PC-9 (cell line): Measurements from ENCODE around the gene OCA2. TPM values are rescaled to one million over a fixed set of nuclear protein-coding genes. Genes with fewer than 3 reads are reported as not detected.

Experiments used
- BruUV-seq: library from RNA; stranded (reverse); fragments of 400-500 nt; replicated peaks from 2 replicates; lab custom pipeline; 2021; lab: Mats Ljungman, UMichigan
- CTCF ChIA-PET: fragments of 300-600 bp; sonication (Branson Sonifier 250); formaldehyde crosslinking; loops from one replicate; lab custom pipeline; 2022; ENCODE audit warnings: antibody characterized with exemption; lab: Charles Lee
- POLR2A ChIA-PET: fragments of 300-600 bp; sonication (Branson Sonifier 250); formaldehyde crosslinking; loops from one replicate; lab custom pipeline; 2022; ENCODE audit warnings: antibody characterized with exemption; ENCODE audit not compliant: unreplicated experiment; lab: Charles Lee
- DNase-seq, 2 experiments: peaks; one replicate each; pipeline versions ENCODE4 v3.0.0 to v3.0.0-alpha.2; 2015 to 2022; ENCODE audit warnings: mixed read lengths in 1 of 2
- H2AFZ ChIP-seq: fragments of 200-600 bp; sonication (generic); 2 replicates; pipeline ENCODE4 v1.8.1; 2017; ENCODE audit warnings: antibody characterized with exemption
- H3F3A ChIP-seq: fragments of 200-600 bp; sonication (generic); 2 replicates; pipeline ENCODE4 v1.8.1; 2017; ENCODE audit warnings: antibody characterized with exemption, mild to moderate bottlenecking, low read depth; ENCODE audit not compliant: insufficient read depth
- H3K27ac ChIP-seq: fragments of 200-600 bp; sonication (generic); 2 replicates; pipeline ENCODE4 v1.6.1; 2016; ENCODE audit warnings: mixed run types
- H3K27me3 ChIP-seq: fragments of 200-600 bp; sonication (generic); 2 replicates; pipeline ENCODE4 v1.6.1; 2016; ENCODE audit warnings: low read depth, mixed run types; ENCODE audit not compliant: insufficient read depth
- H3K36me3 ChIP-seq: fragments of 200-600 bp; sonication (generic); 2 replicates; pipeline ENCODE4 v1.6.1; 2016; ENCODE audit warnings: low read depth, mixed run types
- H3K4me1 ChIP-seq: fragments of 200-600 bp; sonication (generic); replicated peaks from 2 replicates; pipeline ENCODE4 v1.6.1; 2016; ENCODE audit warnings: mixed run types; ENCODE audit not compliant: insufficient read depth
- H3K4me2 ChIP-seq: fragments of 200-600 bp; sonication (generic); 2 replicates; pipeline ENCODE4 v1.6.1; 2017; ENCODE audit warnings: mixed run types
- H3K4me3 ChIP-seq: fragments of 200-600 bp; sonication (generic); 2 replicates; pipeline ENCODE4 v1.6.1; 2016; ENCODE audit warnings: mixed run types
- H3K79me2 ChIP-seq: fragments of 200-600 bp; sonication (generic); 2 replicates; pipeline ENCODE4 v1.6.1; 2017; ENCODE audit warnings: low read depth, mixed run types
- H3K9me2 ChIP-seq: fragments of 200-600 bp; sonication (generic); 2 replicates; pipeline ENCODE4 v1.8.1; 2017; ENCODE audit warnings: mild to moderate bottlenecking; ENCODE audit not compliant: insufficient read depth
- H3K9me3 ChIP-seq: fragments of 200-600 bp; sonication (generic); 2 replicates; pipeline ENCODE4 v1.8.1; 2016; ENCODE audit warnings: low read depth; ENCODE audit not compliant: insufficient read depth
- H4K20me1 ChIP-seq: fragments of 200-600 bp; sonication (generic); 2 replicates; pipeline ENCODE4 v1.8.1; 2017; ENCODE audit not compliant: insufficient read depth
- EZH2 ChIP-seq: fragments of 200-600 bp; sonication (generic); IDR thresholded peaks from 2 replicates; pipeline ENCODE4 v1.8.0; 2017; ENCODE audit warnings: antibody characterized with exemption, low read depth
- intact Hi-C: fragments of 100-400 bp; cut with micrococcal nuclease; formaldehyde crosslinking; loops from one replicate; pipeline ENCODE4 v1.10.0; 2022; ENCODE audit not compliant: unreplicated experiment
- total RNA-seq: library from RNA; stranded (reverse); gene quantifications from 2 replicates; pipeline ENCODE4 v1.2.3, GENCODE V29; 2021
- TF ChIP-seq, protein P1 (sequence below): fragments of 200-600 bp; sonication (generic); conservative IDR thresholded peaks from 2 replicates; pipeline ENCODE4 v1.6.1; 2017; ENCODE audit warnings: mixed run types, antibody characterized with exemption, mild to moderate bottlenecking, moderate library complexity

Gene OCA2
- total RNA-seq, 1 experiment from 2014 or later: not detected

DNA sequence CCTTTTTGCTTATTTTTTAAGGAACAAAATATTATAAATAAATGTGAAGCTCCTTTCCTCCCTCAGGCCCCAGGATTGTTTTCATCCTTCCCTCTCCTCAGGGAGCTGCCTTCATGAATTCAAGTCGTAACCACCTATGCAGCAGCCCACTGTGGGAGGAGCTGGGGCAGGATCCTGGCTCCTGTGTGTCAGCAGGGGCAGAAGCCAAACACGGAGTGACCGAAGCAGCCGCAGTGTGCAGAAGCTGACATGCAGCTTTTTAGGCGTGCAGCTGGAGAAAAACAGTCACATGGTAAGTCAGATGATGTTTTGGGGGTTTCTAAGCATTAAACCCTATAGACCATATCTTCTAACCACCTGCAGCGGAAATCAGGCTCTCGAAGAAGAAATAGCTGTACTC, 231.3 kb downstream of the OCA2 start:
- ChIA-PET POLR2A (no interaction called here), CTCF (no interaction called here)
- no peak for DNase-seq
- Histone ChIP-seq H2AFZ (no peak overlapping the region), H3K9me3 (no peaks in the 10 kb centered on the region), H3K27me3 (peaks cover 33% of the 10 kb centered on the region), H3F3A (no peaks in the 10 kb centered on the region), H3K79me2 (no peaks in the 10 kb centered on the region), H3K27ac (no peak overlapping the region), H3K4me3 (no peak overlapping the region), H4K20me1 (no peaks in the 10 kb centered on the region; the same call in 1 of the 2 replicates), H3K4me2 (no peak overlapping the region), H3K4me1 (no peaks in the 10 kb centered on the region), H3K9me2 (no peaks in the 10 kb centered on the region), H3K36me3 (no peaks in the 10 kb centered on the region)
- intact Hi-C loops: no loop called here
- TF ChIP-seq, protein P1, sequence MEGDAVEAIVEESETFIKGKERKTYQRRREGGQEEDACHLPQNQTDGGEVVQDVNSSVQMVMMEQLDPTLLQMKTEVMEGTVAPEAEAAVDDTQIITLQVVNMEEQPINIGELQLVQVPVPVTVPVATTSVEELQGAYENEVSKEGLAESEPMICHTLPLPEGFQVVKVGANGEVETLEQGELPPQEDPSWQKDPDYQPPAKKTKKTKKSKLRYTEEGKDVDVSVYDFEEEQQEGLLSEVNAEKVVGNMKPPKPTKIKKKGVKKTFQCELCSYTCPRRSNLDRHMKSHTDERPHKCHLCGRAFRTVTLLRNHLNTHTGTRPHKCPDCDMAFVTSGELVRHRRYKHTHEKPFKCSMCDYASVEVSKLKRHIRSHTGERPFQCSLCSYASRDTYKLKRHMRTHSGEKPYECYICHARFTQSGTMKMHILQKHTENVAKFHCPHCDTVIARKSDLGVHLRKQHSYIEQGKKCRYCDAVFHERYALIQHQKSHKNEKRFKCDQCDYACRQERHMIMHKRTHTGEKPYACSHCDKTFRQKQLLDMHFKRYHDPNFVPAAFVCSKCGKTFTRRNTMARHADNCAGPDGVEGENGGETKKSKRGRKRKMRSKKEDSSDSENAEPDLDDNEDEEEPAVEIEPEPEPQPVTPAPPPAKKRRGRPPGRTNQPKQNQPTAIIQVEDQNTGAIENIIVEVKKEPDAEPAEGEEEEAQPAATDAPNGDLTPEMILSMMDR: no peak
- no peak for TF ChIP-seq EZH2
- no TSS peak for BruUV-seq

DNA sequence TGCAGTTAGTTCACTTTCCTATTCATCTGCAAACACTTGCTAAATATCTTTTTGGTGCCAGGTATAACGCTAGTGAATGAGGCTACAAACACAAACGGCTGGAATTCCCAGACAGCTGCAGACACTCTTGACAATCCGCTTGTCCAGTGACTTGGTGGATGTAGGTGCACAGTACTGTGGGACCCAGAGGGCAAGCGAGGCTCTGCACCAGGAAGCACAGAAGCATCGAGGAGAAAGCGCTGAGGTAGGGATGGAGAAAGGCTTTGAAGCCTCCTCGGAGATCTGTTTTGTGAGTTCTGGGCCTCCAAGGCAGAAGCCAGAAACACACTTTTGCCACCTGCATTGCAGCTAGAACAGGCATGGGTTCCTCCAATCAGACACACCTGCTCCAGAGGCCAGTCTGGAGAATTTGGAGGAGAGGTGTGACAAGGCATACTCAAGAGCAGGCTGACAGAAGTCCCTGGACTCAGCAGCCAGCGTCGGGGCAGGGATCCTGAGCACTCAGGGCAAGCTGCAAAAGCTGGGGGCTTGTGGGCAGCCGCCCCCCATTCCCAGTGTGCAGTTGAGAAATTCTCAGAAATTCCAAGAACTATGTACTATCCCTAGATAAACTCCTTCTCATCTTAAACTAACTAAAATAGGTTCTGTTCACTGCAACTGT, 232.5 kb downstream of the OCA2 start:
- no peak for DNase-seq
- Histone ChIP-seq H3K9me2 (no peaks in the 10 kb centered on the region), H3K79me2 (no peaks in the 10 kb centered on the region), H3F3A (no peaks in the 10 kb centered on the region), H3K4me3 (no peak overlapping the region), H3K4me1 (no peaks in the 10 kb centered on the region), H3K9me3 (no peaks in the 10 kb centered on the region), H3K27me3 (peaks cover 37% of the 10 kb centered on the region), H4K20me1 (no peaks in the 10 kb centered on the region; the same call in 1 of the 2 replicates), H3K4me2 (no peak overlapping the region), H3K27ac (no peak overlapping the region), H3K36me3 (no peaks in the 10 kb centered on the region), H2AFZ (no peak overlapping the region)
- ChIA-PET POLR2A (no interaction called here), CTCF (no interaction called here)
- no peak for TF ChIP-seq EZH2
- BruUV-seq: no TSS peak
- intact Hi-C loops: no loop called here

DNA sequence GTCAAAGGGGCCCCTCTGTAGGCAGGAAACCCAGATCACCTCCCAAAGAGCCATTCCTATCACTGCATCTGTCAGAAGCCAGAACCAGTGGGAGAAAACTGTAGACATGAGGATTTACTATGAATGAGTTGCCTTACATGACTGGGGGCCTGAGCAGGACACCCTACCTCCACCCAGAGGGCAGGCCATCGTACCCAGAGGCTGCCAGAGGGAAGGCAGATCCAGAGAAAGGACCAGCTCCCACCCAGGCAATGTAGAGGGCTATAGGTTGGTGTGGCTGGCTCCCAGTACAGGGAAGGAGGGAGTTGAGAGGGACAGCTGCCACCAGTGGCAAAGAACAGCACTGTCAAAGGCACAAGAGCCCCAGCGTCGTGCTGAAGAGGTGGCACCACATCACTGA, 233.2 kb downstream of the OCA2 start:
- intact Hi-C loops: no loop called here
- H2AFZ ChIP-seq: no peak overlapping the region
- H3K9me3 ChIP-seq: no peaks in the 10 kb centered on the region
- TF ChIP-seq EZH2: no peak
- no peak overlapping the region for H3K4me2 ChIP-seq
- POLR2A ChIA-PET: no interaction called here
- H3K36me3 ChIP-seq: no peaks in the 10 kb centered on the region
- DNase-seq: no peak
- peaks cover 37% of the 10 kb centered on the region for H3K27me3 ChIP-seq
- H3F3A ChIP-seq: no peaks in the 10 kb centered on the region
- no peaks in the 10 kb centered on the region for H3K9me2 ChIP-seq
- H3K4me1 ChIP-seq: no peaks in the 10 kb centered on the region
- H3K4me3 ChIP-seq: no peak overlapping the region
- CTCF ChIA-PET: no interaction called here
- no peak overlapping the region for H3K27ac ChIP-seq
- no TSS peak for BruUV-seq
- no peaks in the 10 kb centered on the region for H3K79me2 ChIP-seq
- no peaks in the 10 kb centered on the region; the same call in 1 of the 2 replicates for H4K20me1 ChIP-seq

DNA sequence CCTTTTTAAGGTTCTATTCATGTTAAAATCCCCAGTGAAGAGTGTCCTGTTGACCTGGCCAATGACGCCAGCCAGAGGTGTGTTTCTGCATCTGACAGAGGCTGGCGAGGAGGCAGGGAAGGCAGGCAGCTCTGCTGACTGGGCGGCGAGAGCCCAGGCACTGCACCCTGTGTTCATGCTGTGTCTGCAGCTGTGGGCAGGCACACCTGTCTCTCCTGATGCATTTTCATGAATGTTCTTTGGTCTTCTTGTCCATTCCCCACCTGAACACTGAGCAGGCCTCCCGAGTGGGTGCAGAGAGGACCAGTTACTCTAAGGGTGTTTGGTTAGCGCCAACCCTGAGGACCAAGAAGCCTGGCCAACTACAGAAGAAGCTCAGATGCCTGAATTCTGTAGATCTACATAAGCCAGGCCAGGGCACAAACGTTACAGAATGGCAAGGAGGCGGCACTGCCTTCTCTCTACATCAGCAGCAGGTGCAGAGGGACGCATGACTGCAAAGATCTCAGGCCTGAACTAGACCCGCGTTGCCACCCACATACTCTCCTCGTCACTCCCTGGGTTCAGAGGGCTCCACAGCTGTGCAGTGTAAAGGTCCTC, 233.7 kb downstream of the OCA2 start:
- no peak overlapping the region for H2AFZ ChIP-seq
- no peak overlapping the region for H3K27ac ChIP-seq
- no peaks in the 10 kb centered on the region for H3F3A ChIP-seq
- no peak overlapping the region for H3K4me3 ChIP-seq
- H3K36me3 ChIP-seq: no peaks in the 10 kb centered on the region
- no peaks in the 10 kb centered on the region; the same call in 1 of the 2 replicates for H4K20me1 ChIP-seq
- DNase-seq: no peak
- H3K27me3 ChIP-seq: peaks cover 37% of the 10 kb centered on the region
- intact Hi-C loops: no loop called here
- H3K4me2 ChIP-seq: no peak overlapping the region
- ChIA-PET CTCF (no interaction called here), POLR2A (no interaction called here)
- H3K9me3 ChIP-seq: no peaks in the 10 kb centered on the region
- no peaks in the 10 kb centered on the region for H3K4me1 ChIP-seq
- TF ChIP-seq, protein P1: no peak
- TF ChIP-seq EZH2: no peak
- H3K9me2 ChIP-seq: no peaks in the 10 kb centered on the region
- H3K79me2 ChIP-seq: no peaks in the 10 kb centered on the region
- BruUV-seq: no TSS peak
